Measurements from ENCODE around the gene CH25H. TPM values are rescaled to one million over a fixed set of nuclear protein-coding genes. Genes with fewer than 3 reads are reported as not detected.

The CH25H gene
- total RNA-seq, 1 donor from 2014 or later = 0.25 TPM

DNA sequence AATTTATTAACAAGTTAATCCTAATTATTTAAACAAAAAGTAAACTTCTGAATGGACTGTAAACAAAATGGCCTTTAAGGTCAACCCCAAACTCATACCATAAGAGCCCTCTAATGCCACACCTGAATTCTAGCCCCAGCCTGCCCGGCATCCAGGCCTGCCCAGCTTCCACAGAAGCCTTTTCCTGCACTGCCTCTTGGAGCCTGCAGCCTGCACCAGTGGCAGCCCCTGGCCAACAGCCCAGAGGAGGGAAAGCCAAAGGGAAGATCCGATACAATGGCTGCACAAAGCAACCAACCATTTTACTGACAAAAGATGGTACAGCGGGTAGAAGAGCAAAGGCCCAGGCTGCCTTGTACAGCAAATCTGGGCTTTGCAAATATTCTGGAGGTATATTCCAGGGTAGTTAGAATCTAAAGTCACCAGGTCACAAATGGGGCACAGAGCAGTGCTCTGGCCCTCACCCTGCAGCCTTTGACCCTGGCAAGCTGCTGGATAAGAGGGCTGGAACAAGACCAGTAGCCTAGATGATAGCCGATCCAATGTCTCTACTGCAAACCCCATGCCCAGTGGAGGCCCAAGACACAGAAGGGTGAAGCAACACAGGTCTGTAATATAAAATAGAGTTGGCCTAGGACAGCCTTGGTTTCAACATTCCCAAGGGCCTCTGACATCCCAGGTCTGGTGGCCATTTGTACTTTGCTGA is 12.5 kb upstream of the CH25H start:
- H3K4me1 Mint-ChIP-seq (ENCODE audit: low read depth, unreplicated experiment) = peaks cover 5% of the 10 kb centered on the region
- DNase-seq = no peak
- no peaks in the 10 kb centered on the region for H3K9me3 Mint-ChIP-seq (ENCODE audit: unreplicated experiment)
- H3K4me3 Mint-ChIP-seq (ENCODE audit: unreplicated experiment) = no peak overlapping the region
- TF ChIP-seq, protein P1, sequence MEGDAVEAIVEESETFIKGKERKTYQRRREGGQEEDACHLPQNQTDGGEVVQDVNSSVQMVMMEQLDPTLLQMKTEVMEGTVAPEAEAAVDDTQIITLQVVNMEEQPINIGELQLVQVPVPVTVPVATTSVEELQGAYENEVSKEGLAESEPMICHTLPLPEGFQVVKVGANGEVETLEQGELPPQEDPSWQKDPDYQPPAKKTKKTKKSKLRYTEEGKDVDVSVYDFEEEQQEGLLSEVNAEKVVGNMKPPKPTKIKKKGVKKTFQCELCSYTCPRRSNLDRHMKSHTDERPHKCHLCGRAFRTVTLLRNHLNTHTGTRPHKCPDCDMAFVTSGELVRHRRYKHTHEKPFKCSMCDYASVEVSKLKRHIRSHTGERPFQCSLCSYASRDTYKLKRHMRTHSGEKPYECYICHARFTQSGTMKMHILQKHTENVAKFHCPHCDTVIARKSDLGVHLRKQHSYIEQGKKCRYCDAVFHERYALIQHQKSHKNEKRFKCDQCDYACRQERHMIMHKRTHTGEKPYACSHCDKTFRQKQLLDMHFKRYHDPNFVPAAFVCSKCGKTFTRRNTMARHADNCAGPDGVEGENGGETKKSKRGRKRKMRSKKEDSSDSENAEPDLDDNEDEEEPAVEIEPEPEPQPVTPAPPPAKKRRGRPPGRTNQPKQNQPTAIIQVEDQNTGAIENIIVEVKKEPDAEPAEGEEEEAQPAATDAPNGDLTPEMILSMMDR (IDR thresholded peaks at IDR 0.05; ENCODE audit: partially characterized antibody, unreplicated experiment) = no peak
- H3K27me3 Mint-ChIP-seq (ENCODE audit: unreplicated experiment) = no peaks in the 10 kb centered on the region
- H3K36me3 Mint-ChIP-seq (ENCODE audit: unreplicated experiment) = no peaks in the 10 kb centered on the region
- H3K27ac Mint-ChIP-seq (ENCODE audit: unreplicated experiment) = no peak overlapping the region

DNA sequence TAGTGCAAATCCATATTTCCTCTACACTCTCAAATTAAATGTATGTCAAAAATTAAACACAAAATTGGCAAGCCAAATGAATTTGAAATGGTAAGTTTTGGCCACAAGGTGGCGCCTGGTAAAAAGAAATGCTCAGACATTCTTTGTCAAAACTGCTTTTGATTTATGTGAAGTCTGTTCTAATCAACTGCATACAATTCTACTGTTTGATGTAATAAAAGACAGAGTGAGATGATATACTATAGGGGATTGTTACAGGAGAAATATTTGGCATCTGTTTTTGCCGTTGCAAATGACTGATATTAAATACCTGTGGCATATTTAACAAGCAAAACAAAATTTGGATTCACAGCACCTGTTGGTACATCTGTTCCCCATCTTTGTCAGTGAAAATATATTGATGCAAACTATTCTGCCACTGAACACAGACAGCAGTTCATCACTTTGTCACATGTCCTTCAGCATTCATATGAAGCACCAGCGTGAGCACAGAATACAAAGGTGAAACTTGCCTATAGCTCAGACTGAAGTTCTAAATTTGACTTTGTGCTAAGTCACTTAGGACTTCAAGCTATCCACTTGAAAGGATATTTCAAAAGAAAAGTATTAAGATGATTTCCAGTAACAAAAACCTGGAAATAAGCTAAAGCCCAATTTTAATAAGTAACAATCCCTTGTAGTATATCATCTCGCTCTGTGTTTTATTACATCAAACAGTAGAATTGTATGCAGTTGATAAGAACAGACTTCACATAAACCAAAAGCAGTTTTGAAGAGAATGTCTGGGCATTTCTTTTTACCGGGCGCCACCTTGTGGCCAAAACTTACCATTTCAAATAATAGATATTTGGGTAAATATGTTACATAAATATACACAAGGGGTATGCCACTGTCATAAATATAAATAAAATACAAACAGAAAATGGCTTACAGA is 10.2 kb upstream of the CH25H start:
- TF ChIP-seq, protein P1 (IDR thresholded peaks at IDR 0.05; ENCODE audit: partially characterized antibody, unreplicated experiment) = peak; percentile 86
- H3K27me3 Mint-ChIP-seq (ENCODE audit: unreplicated experiment) = no peaks in the 10 kb centered on the region
- DNase-seq = peak; percentile 46
- H3K4me3 Mint-ChIP-seq (ENCODE audit: unreplicated experiment) = no peak overlapping the region
- H3K36me3 Mint-ChIP-seq (ENCODE audit: unreplicated experiment) = no peaks in the 10 kb centered on the region
- H3K4me1 Mint-ChIP-seq (ENCODE audit: low read depth, unreplicated experiment) = peaks cover 8% of the 10 kb centered on the region
- H3K9me3 Mint-ChIP-seq (ENCODE audit: unreplicated experiment) = no peaks in the 10 kb centered on the region
- H3K27ac Mint-ChIP-seq (ENCODE audit: unreplicated experiment) = no peak overlapping the region

DNA sequence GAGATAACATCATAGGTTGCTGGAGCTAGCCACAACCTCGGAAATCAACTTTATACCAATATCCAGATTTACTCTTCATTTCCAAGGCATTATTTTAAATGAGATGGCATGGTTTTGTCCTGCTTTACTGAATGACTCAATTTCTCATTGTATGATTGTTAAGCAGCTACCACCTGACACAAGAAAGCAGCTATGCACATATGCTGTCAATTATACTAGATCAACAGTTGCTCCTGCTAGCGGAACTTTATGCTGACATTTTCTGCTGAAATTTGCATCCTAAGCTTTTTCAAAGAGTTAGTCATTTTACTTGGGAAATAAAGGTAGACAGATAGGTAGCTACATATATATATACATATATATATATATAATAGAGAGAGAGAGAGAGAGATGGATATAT is 8.9 kb upstream of the CH25H start:
- Mint-ChIP-seq H3K4me3 (ENCODE audit: unreplicated experiment) (no peak overlapping the region), H3K4me1 (ENCODE audit: low read depth, unreplicated experiment) (peaks cover 8% of the 10 kb centered on the region), H3K27ac (ENCODE audit: unreplicated experiment) (no peak overlapping the region), H3K9me3 (ENCODE audit: unreplicated experiment) (no peaks in the 10 kb centered on the region), H3K27me3 (ENCODE audit: unreplicated experiment) (no peaks in the 10 kb centered on the region), H3K36me3 (ENCODE audit: unreplicated experiment) (no peaks in the 10 kb centered on the region)
- TF ChIP-seq, protein P1 (IDR thresholded peaks at IDR 0.05; ENCODE audit: partially characterized antibody, unreplicated experiment) = no peak
- DNase-seq = no peak

DNA sequence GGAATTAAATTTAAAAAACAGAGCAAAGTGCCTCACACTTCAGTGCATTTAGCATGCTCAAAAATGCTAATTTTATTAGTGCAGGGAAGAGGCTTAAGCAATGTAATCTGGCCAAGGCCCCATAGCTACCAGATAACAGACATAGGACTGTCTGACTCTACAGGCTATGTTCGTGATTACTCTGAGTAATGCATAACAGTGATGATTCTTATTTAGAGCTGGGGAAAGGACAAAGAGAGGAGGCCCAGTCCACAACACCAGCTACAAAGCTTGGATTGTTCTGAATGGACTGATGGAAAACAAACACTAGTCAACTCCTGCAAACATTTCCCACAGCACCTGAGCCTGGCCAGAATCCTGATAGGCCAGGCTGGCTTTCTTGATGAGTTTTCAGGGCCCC is 8.4 kb upstream of the CH25H start:
- Mint-ChIP-seq H3K9me3 (ENCODE audit: unreplicated experiment) (no peaks in the 10 kb centered on the region), H3K4me1 (ENCODE audit: low read depth, unreplicated experiment) (peaks cover 8% of the 10 kb centered on the region), H3K4me3 (ENCODE audit: unreplicated experiment) (no peak overlapping the region), H3K27ac (ENCODE audit: unreplicated experiment) (no peak overlapping the region), H3K27me3 (ENCODE audit: unreplicated experiment) (no peaks in the 10 kb centered on the region), H3K36me3 (ENCODE audit: unreplicated experiment) (no peaks in the 10 kb centered on the region)
- no peak for DNase-seq
- TF ChIP-seq, protein P1 (IDR thresholded peaks at IDR 0.05; ENCODE audit: partially characterized antibody, unreplicated experiment) = no peak
